H9 (cell line): ENCODE results near the gene CDK6. TPM values are rescaled to one million over a fixed set of nuclear protein-coding genes. Genes with fewer than 3 reads are reported as not detected.

Experiments
- DNase-seq: peaks from one replicate; pipeline ENCODE4 v3.0.0-alpha.2; 2017
- H2AFZ ChIP-seq: one replicate; pipeline ENCODE4 v1.6.1; 2013; ENCODE audit warnings: mild to moderate bottlenecking, low read length, control low read depth, moderate library complexity
- H2AK5ac ChIP-seq: 2 replicates; pipeline ENCODE4 v1.6.1; 2013; ENCODE audit warnings: low read length, control low read depth, mixed read lengths; ENCODE audit not compliant: insufficient read length
- H2BK120ac ChIP-seq: one replicate; pipeline ENCODE4 v1.6.1; 2013; ENCODE audit warnings: low read depth, mild to moderate bottlenecking, low read length, control low read depth, inconsistent platforms; ENCODE audit not compliant: poor library complexity, severe bottlenecking
- H2BK12ac ChIP-seq: 2 replicates; pipeline ENCODE4 v1.6.1; 2013; ENCODE audit warnings: low read length, control low read depth, mixed read lengths, low read depth; ENCODE audit not compliant: insufficient read length
- H2BK15ac ChIP-seq: 2 replicates; pipeline ENCODE4 v1.6.1; 2013; ENCODE audit warnings: low read depth, low read length, control low read depth
- H2BK20ac ChIP-seq: one replicate; pipeline ENCODE4 v1.6.1; 2013; ENCODE audit warnings: low read depth, mild to moderate bottlenecking, low read length, control low read depth, inconsistent platforms; ENCODE audit not compliant: poor library complexity, severe bottlenecking
- H2BK5ac ChIP-seq: 2 replicates; pipeline ENCODE4 v1.6.1; 2013; ENCODE audit warnings: low read length, control low read depth, mixed read lengths; ENCODE audit not compliant: insufficient read length
- H3K14ac ChIP-seq: 2 replicates; pipeline ENCODE4 v1.6.1; 2013; ENCODE audit warnings: low read length, control low read depth; ENCODE audit not compliant: insufficient read depth
- H3K18ac ChIP-seq: 2 replicates; pipeline ENCODE4 v1.6.1; 2013; ENCODE audit warnings: low read depth, mild to moderate bottlenecking, mixed read lengths, low read length, control low read depth; ENCODE audit not compliant: insufficient read length
- H3K23ac ChIP-seq: 2 replicates; pipeline ENCODE4 v1.6.1; 2013; ENCODE audit warnings: low read length, control low read depth, mixed read lengths, low read depth; ENCODE audit not compliant: insufficient read length
- H3K23me2 ChIP-seq: 2 replicates; pipeline ENCODE4 v1.6.1; 2013; ENCODE audit warnings: low read depth, mild to moderate bottlenecking, mixed read lengths, low read length, control low read depth; ENCODE audit not compliant: insufficient read length, poor library complexity, severe bottlenecking
- H3K27ac ChIP-seq: 2 replicates; pipeline ENCODE4 v1.5.1; 2013; ENCODE audit warnings: low read length, control low read depth, mixed read lengths, low read depth; ENCODE audit not compliant: insufficient read length
- H3K27me3 ChIP-seq: 2 replicates; pipeline ENCODE4 v1.6.1; 2013; ENCODE audit warnings: low read length, control low read depth, inconsistent platforms; ENCODE audit not compliant: insufficient read depth
- H3K4ac ChIP-seq: 2 replicates; pipeline ENCODE4 v1.6.1; 2013; ENCODE audit warnings: low read depth, mild to moderate bottlenecking, control low read depth, inconsistent platforms, low read length, moderate library complexity
- H3K4me1 ChIP-seq: 2 replicates; pipeline ENCODE4 v1.6.1; 2013; ENCODE audit warnings: low read length, control low read depth, inconsistent platforms; ENCODE audit not compliant: insufficient read depth
- H3K4me2 ChIP-seq: 2 replicates; pipeline ENCODE4 v1.6.1; 2013; ENCODE audit warnings: low read length, control low read depth, mixed read lengths; ENCODE audit not compliant: insufficient read length, insufficient read depth
- H3K56ac ChIP-seq: 2 replicates; pipeline ENCODE4 v1.6.1; 2013; ENCODE audit warnings: low read depth, mild to moderate bottlenecking, mixed read lengths, low read length, control low read depth; ENCODE audit not compliant: insufficient read length
- H3K79me1 ChIP-seq: 2 replicates; pipeline ENCODE4 v1.6.1; 2013; ENCODE audit warnings: low read depth, mild to moderate bottlenecking, moderate library complexity, low read length, control low read depth, inconsistent platforms; ENCODE audit not compliant: insufficient read depth, poor library complexity, severe bottlenecking
- H3K79me2 ChIP-seq: 2 replicates; pipeline ENCODE4 v1.6.1; 2013; ENCODE audit warnings: low read length, control low read depth, inconsistent platforms; ENCODE audit not compliant: insufficient read depth
- H3K9ac ChIP-seq: 2 replicates; pipeline ENCODE4 v1.6.1; 2013; ENCODE audit warnings: low read length, control low read depth, mixed read lengths; ENCODE audit not compliant: insufficient read length; ENCODE audit errors: extremely low read depth
- H3K9me3 ChIP-seq: one replicate; pipeline ENCODE4 v1.6.1; 2013; ENCODE audit warnings: low read depth, low read length, inconsistent platforms; ENCODE audit not compliant: control insufficient read depth
- H3T11ph ChIP-seq: one replicate; pipeline ENCODE4 v1.6.1; 2013; ENCODE audit warnings: mild to moderate bottlenecking, low read length, control low read depth, inconsistent platforms
- H4K20me1 ChIP-seq: one replicate; pipeline ENCODE4 v1.6.1; 2013; ENCODE audit not compliant: control insufficient read depth, insufficient read length, insufficient read depth
- H4K5ac ChIP-seq: 2 replicates; pipeline ENCODE4 v1.6.1; 2013; ENCODE audit warnings: low read depth, mild to moderate bottlenecking, mixed read lengths, low read length, control low read depth; ENCODE audit not compliant: insufficient read length
- H4K8ac ChIP-seq: replicated peaks from 2 replicates; pipeline ENCODE4 v1.6.1; 2013; ENCODE audit warnings: low read length, control low read depth, mixed read lengths, low read depth; ENCODE audit not compliant: insufficient read length
- H4K91ac ChIP-seq: 2 replicates; pipeline ENCODE4 v1.6.1; 2013; ENCODE audit warnings: low read depth, mild to moderate bottlenecking, moderate library complexity, mixed read lengths, low read length, control low read depth; ENCODE audit not compliant: insufficient read length
- H3K27ac Mint-ChIP-seq, 3 experiments: 2 replicates in 2 of 3; 3 replicates in 1 of 3; pipeline ENCODE4 v1.8.0; 2020 to 2021; ENCODE audit warnings: mixed read lengths in 3 of 3, mild to moderate bottlenecking in 1 of 3, moderate library complexity in 1 of 3
- H3K27me3 Mint-ChIP-seq: 2 replicates; pipeline ENCODE4 v1.8.0; 2021; ENCODE audit warnings: low read depth, mild to moderate bottlenecking, moderate library complexity, mixed read lengths
- H3K36me3 Mint-ChIP-seq, 3 experiments: 2 replicates in 2 of 3; 3 replicates in 1 of 3; pipeline ENCODE4 v1.8.0; 2020 to 2021; ENCODE audit warnings: low read depth in 3 of 3, mixed read lengths in 3 of 3; ENCODE audit not compliant: insufficient read depth in 1 of 3
- H3K4me1 Mint-ChIP-seq, 2 experiments: 2 replicates each; pipeline ENCODE4 v1.8.0; 2020; ENCODE audit warnings: mixed read lengths in 2 of 2
- H3K4me3 Mint-ChIP-seq, 2 experiments: 2 replicates in 1 of 2; 3 replicates in 1 of 2; pipeline ENCODE4 v1.8.0; 2020 to 2021; ENCODE audit warnings: mild to moderate bottlenecking in 2 of 2, mixed read lengths in 2 of 2, moderate library complexity in 1 of 2
- H3K9me3 Mint-ChIP-seq, 2 experiments: 2 replicates in 1 of 2; 3 replicates in 1 of 2; pipeline ENCODE4 v1.8.0; 2020; ENCODE audit warnings: mild to moderate bottlenecking in 2 of 2, mixed read lengths in 2 of 2, moderate library complexity in 1 of 2
- CTCF ChIP-seq: fragments of 200-600 bp; sonication (generic); conservative IDR thresholded peaks from 3 replicates; pipeline ENCODE4 v1.8.0; 2021; ENCODE audit warnings: antibody characterized with exemption, mild to moderate bottlenecking
- WGBS: extraction: QIAGEN DNeasy Blood & Tissue Kit; methylation state at CpG from one replicate; pipeline ENCODE4 v1.1.7; 2013; ENCODE audit warnings: missing lambda C conversion rate, low lambda C conversion rate, mixed read lengths; ENCODE audit not compliant: insufficient read length; ENCODE audit errors: extremely low coverage; 5-methylcytosine and 5-hydroxymethylcytosine counted together
- total RNA-seq: library from RNA; stranded (reverse); gene quantifications from 2 replicates; pipeline ENCODE4 v1.2.1, GENCODE V29; 2021

Gene CDK6
- total RNA-seq, 1 experiment from 2014 or later: 30.0 TPM

- Histone ChIP-seq H2AFZ (no peak overlapping the region), H3K18ac (no peak overlapping the region), H2BK5ac (no peak overlapping the region), H2BK15ac (no peak overlapping the region), H3K27ac (no peak overlapping the region), H4K20me1 (no peaks in the 10 kb centered on the region), H3T11ph (no peak overlapping the region), H2BK120ac (no peak overlapping the region), H3K56ac (no peak overlapping the region), H4K8ac (no peak overlapping the region), H3K23ac (no peak overlapping the region), H3K9ac (no peak overlapping the region), H3K27me3 (no peaks in the 10 kb centered on the region), H2BK12ac (no peak overlapping the region), H3K14ac (no peak overlapping the region), H3K23me2 (no peaks in the 10 kb centered on the region), H3K79me1 (no peaks in the 10 kb centered on the region), H4K91ac (no peak overlapping the region), H3K79me2 (no peaks in the 10 kb centered on the region), H3K4me1 (no peaks in the 10 kb centered on the region), H4K5ac (no peak overlapping the region), H2BK20ac (no peak overlapping the region), H3K4me2 (no peak overlapping the region), H2AK5ac (no peak overlapping the region), H3K4ac (no peak overlapping the region), H3K9me3 (no peaks in the 10 kb centered on the region)
- H3K36me3 Mint-ChIP-seq: no peaks in the 10 kb centered on the region
- H3K4me3 Mint-ChIP-seq: no peak overlapping the region
- no peak overlapping the region for H3K27ac Mint-ChIP-seq
- DNase-seq: no peak
- WGBS: no CpG with 5 or more reads among the region's 5 CpGs
- TF ChIP-seq CTCF: no peak
- H3K4me1 Mint-ChIP-seq: peaks cover 12 to 24% of the 10 kb centered on the region in 2 experiments
- H3K9me3 Mint-ChIP-seq: no peaks in the 10 kb centered on the region; a peak in 2 of 5 replicates
- H3K27me3 Mint-ChIP-seq: no peaks in the 10 kb centered on the region
Observed at GRCh38 chr7:92631067-92631849, 205.1 kb downstream of the CDK6 start.
